Tibial artery (tissue), 4 donors: ENCODE measurements around the gene MCIDAS.

ENCODE experiments used
- DNase-seq, 2 donors: peaks; one replicate each; pipeline ENCODE4 v3.0.0-alpha.2; 2019
- H3K27ac ChIP-seq, 2 donors: fragments of 200-600 bp; sonication (generic) in 1 of 2; 1 replicate in 1 of 2; 2 replicates in 1 of 2; pipeline ENCODE4 v1.5.1; 2018 to 2019; ENCODE audit warnings: mild to moderate bottlenecking in 1 of 2
- H3K27me3 ChIP-seq, 2 donors: fragments of 200-600 bp; sonication (generic) in 1 of 2; one replicate each; pipeline versions ENCODE4 v1.5.1 to v1.6.0; 2016 to 2019
- H3K36me3 ChIP-seq, 3 donors: fragments of 200-600 bp; sonication (generic) in 2 of 3; one replicate each; pipeline ENCODE4 v1.5.1; 2016 to 2019; ENCODE audit warnings: mild to moderate bottlenecking in 2 of 3
- H3K4me1 ChIP-seq, 4 donors: fragments of 200-600 bp; sonication (generic) in 2 of 4; 1 replicate in 3 of 4; 2 replicates in 1 of 4; pipeline ENCODE4 v1.5.1; 2016 to 2019
- H3K4me3 ChIP-seq, 2 donors: fragments of 200-600 bp; sonication (generic) in 1 of 2; 1 replicate in 1 of 2; 2 replicates in 1 of 2; pipeline ENCODE4 v1.5.1; 2018 to 2019; ENCODE audit warnings: mild to moderate bottlenecking in 2 of 2
- H3K9me3 ChIP-seq, 3 donors: fragments of 200-600 bp; sonication (generic) in 1 of 3; one replicate each; pipeline ENCODE4 v1.5.1; 2016 to 2019
- CTCF ChIP-seq, 2 experiments: fragments of 200-600 bp in 1 of 2; fragments of 450-650 bp in 1 of 2; IDR thresholded peaks; one replicate each; pipeline ENCODE4 v1.5.1; 2017 to 2019; ENCODE audit warnings: antibody characterized with exemption in 2 of 2, mild to moderate bottlenecking in 1 of 2, moderate library complexity in 1 of 2
- intact Hi-C: fragments of 100-400 bp; cut with DNase I; formaldehyde crosslinking; loops from one replicate; pipeline ENCODE4 v1.15.0; 2023; ENCODE audit warnings: low total_unique reads

Gene MCIDAS

GRCh38 chr5:55191165-55191564 lies 36.0 kb downstream of the MCIDAS start:
- Histone ChIP-seq H3K9me3 (no peaks in the 10 kb centered on the region), H3K27ac (no peak overlapping the region), H3K36me3 (no peaks in the 10 kb centered on the region), H3K4me3 (no peak overlapping the region), H3K27me3 (peaks cover 0 to 45% of the 10 kb centered on the region in 2 donors), H3K4me1 (no peaks in the 10 kb centered on the region)
- TF ChIP-seq CTCF (IDR thresholded peaks at IDR 0.05), result no peak
- DNase-seq, result no peak
- intact Hi-C loops, result no loop called here

GRCh38 chr5:55188656-55189540 lies 38.2 kb downstream of the MCIDAS start:
- intact Hi-C loops, result no loop called here
- no peak for TF ChIP-seq CTCF (IDR thresholded peaks at IDR 0.05)
- DNase-seq, result no peak
- no peak overlapping the region for H3K27ac ChIP-seq
- no peaks in the 10 kb centered on the region for H3K4me1 ChIP-seq
- no peaks in the 10 kb centered on the region for H3K36me3 ChIP-seq
- peaks cover 0 to 41% of the 10 kb centered on the region in 2 donors for H3K27me3 ChIP-seq
- H3K9me3 ChIP-seq, result no peaks in the 10 kb centered on the region
- no peak overlapping the region for H3K4me3 ChIP-seq

GRCh38 chr5:55187370-55187769 lies 39.7 kb downstream of the MCIDAS start:
- intact Hi-C loops, result no loop called here
- DNase-seq, result no peak
- no peak for TF ChIP-seq CTCF (IDR thresholded peaks at IDR 0.05)
- no peaks in the 10 kb centered on the region for H3K36me3 ChIP-seq
- H3K4me1 ChIP-seq, result no peaks in the 10 kb centered on the region
- H3K9me3 ChIP-seq, result no peaks in the 10 kb centered on the region
- no peak overlapping the region for H3K27ac ChIP-seq
- H3K4me3 ChIP-seq, result no peak overlapping the region
- peaks cover 0 to 39% of the 10 kb centered on the region in 2 donors for H3K27me3 ChIP-seq

- H3K4me1 ChIP-seq, result peaks cover 0 to 14% (median 8%) of the 10 kb centered on the region in 4 donors
- TF ChIP-seq CTCF (IDR thresholded peaks at IDR 0.05), result no peak
- DNase-seq, result no peak
- H3K27ac ChIP-seq, result no peak overlapping the region
- no peak overlapping the region for H3K4me3 ChIP-seq
- H3K27me3 ChIP-seq, result peaks cover 0 to 70% of the 10 kb centered on the region in 2 donors
- no peaks in the 10 kb centered on the region for H3K9me3 ChIP-seq
- H3K36me3 ChIP-seq, result no peaks in the 10 kb centered on the region
- intact Hi-C loops, result no loop called here
Measured at GRCh38 chr5:55180016-55180415, 47.1 kb downstream of the MCIDAS start.

GRCh38 chr5:55177078-55177477 lies 50.0 kb downstream of the MCIDAS start:
- intact Hi-C loops, result no loop called here
- DNase-seq, result no peak
- no peaks in the 10 kb centered on the region for H3K36me3 ChIP-seq

More at GRCh38 chr5:55177078-55177477, 50.0 kb downstream of the MCIDAS start:
- Histone ChIP-seq H3K4me1 (peaks cover 0 to 30% (median 25%) of the 10 kb centered on the region in 4 donors), H3K9me3 (no peaks in the 10 kb centered on the region), H3K27ac (no peak overlapping the region), H3K27me3 (peaks cover 0 to 83% of the 10 kb centered on the region in 2 donors), H3K4me3 (no peak overlapping the region)
- TF ChIP-seq CTCF (IDR thresholded peaks at IDR 0.05), result no peak
